NCI-H2196 treated with DMSO at 0.1 percent for 48 hours (cell line): ENCODE data around the gene ARHGAP40.
A peak's percentile ranks its signal among the peaks of the same experiment; 100 is the strongest.

ENCODE experiments used
- DNase-seq: peaks from one replicate; lab custom pipeline; 2025; ENCODE audit not compliant: unreplicated experiment; lab: John Stamatoyannopoulos, UW

Gene ARHGAP40

GRCh38 chr20:38674092-38674764, 72.6 kb downstream of the ARHGAP40 start:
- DNase-seq = peak; percentile 10

GRCh38 chr20:38674765-38675133, 73.1 kb downstream of the ARHGAP40 start:
- DNase-seq = no peak

DNA sequence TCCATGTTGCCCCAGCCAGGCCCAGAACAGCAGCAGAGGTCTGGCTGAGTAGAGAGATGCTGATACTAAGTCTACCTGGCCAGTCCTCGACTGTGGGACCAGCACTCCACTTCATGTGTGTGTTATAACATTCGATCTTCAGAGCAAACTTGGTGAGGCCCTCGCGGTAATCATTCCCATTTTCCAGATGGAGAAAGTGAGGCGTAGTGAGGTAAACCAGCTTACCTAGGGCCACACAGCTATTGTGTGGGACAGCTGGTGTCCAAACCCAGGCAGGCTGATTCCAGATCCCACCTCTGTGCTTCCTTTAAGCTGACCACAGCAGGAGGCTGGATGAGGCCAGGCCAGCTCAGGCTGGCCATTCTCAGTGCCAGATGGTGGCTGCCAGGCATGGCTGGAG, 75.0 kb downstream of the ARHGAP40 start:
- DNase-seq = no peak

- no peak for DNase-seq
Measured at GRCh38 chr20:38680500-38681306, 79.1 kb downstream of the ARHGAP40 start.

DNA sequence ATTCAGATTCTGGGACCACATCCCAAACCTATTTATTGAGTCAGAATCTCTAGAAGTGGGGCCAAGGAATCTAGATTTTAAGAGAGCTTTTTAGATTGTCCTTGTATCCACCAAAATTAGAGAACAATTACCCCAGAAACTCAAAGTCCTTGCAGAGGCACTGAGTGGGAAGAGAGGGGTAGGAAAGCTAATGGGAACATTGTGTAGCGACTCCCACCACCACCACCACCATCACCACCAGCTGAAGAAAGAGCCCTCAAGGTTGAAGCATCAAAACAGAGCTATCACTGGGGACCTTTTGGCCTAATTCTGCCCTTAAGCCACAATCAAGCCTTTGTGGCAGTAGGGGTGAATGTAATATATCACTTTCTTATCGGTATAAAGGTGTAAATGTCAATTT, 83.7 kb downstream of the ARHGAP40 start:
- no peak for DNase-seq

- DNase-seq = no peak
Measured at GRCh38 chr20:38685853-38686473, 84.4 kb downstream of the ARHGAP40 start.

GRCh38 chr20:38692436-38693411, 91.1 kb downstream of the ARHGAP40 start:
- no peak for DNase-seq

DNA sequence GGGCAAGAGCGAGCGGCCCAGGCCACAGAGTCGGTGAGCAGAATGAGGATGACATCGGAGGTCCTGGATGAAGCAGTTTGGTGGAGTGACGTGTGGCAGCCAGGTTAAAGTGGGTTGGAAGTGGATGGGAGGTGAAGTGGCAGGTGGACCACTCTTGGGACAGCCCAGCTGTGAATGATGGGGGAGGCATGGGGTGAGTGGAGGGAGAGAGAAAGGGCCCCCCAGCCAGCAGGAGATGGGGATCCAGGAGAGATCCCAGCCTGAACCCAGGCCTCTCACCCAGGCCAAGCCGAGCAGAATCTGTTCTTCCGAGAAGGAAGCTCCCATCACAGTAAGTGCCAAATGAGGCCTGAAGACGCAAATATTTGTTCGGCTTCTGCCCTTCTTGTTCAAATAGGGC, 95.7 kb downstream of the ARHGAP40 start:
- DNase-seq = no peak

GRCh38 chr20:38698541-38698940, 96.9 kb downstream of the ARHGAP40 start:
- DNase-seq = no peak

DNA sequence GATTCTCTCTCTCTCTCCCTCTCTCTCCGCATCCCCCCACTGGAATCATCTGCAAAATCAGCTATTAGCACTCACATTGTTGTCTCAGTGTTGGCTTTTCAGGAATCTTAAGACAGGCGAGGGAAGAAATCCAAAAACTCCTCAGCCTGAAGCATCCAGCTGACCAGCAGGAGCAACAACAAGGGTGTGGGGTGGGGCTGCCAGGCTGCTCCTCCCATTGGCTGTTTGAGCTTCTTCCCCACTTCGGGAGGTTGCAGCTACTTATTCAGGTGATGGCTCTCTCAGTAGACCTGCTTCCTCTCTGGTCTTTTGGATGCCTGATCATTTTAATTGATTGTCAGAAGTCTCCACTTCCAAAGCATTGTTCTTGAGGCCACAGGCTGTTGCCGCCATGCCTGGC, 98.5 kb downstream of the ARHGAP40 start:
- DNase-seq = no peak
